Measurements from ENCODE around the gene TUBGCP5. TPM values are rescaled to one million over a fixed set of nuclear protein-coding genes. Genes with fewer than 3 reads are reported as not detected.
"Not testable (repeated sequence)": the region's sequence is repeated elsewhere in the genome, so short reads cannot be mapped to it uniquely, and the experiment has no call there.

TUBGCP5 gene
- total RNA-seq, result 10 to 100 TPM; 17.5 to 19.4 (median 17.6) TPM

DNA sequence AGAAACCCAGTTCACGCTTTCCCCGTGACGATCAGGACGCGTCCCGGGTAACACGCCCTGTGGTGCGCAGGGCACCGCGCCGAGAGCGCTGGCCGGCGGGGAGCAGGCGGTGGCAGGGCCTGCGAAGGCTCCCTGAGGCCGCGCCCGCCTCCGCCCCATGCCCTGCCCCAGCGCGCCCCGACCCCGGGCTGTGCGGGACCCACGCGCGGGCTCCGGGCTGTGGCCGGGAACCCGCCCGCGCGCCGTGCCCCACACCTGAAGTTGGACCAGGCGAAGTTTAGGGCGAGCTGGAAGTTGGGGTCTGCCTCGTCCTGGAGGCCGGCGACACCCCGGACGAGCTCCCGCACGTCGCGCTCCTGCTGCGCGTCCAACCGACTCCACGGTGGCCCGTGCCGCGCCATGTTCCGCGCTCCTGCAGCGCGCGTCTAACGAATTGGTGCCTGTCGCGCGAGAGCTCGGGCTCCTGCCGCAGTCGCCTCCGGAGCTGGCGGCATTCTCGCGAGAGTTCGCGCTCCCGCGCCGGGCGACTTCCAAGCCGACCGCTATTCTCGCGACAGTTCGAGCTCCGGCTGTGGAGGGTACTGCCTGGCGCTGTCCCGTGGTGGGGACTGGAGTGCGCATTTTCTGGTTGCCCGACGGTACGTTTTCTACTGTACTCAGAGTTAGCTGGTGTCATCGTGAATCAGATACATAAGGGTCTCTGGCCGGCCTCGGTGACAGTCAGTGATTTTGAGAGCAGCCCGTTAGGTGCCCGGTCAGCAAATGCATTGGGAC lies at the start of gene TUBGCP5:
TSS of gene TUBGCP5 (minus strand) at position 427 of the 774 bp plus-strand sequence. CDS start at position 401, 26 bp downstream.
- Mint-ChIP-seq H3K27me3 (ENCODE audit: low read depth) (no peaks in the 10 kb centered on the region), H3K9me3 (no peaks in the 10 kb centered on the region), H3K36me3 (ENCODE audit: insufficient read depth) (peaks cover 7% of the 10 kb centered on the region), H3K4me3 (peak within 1 kb of the TSS; percentile 93), H3K4me1 (ENCODE audit: low read depth) (peaks cover 11% of the 10 kb centered on the region)
- DNase-seq (peak; percentile 97), ATAC-seq (peak; percentile 97 to 98)

DNA sequence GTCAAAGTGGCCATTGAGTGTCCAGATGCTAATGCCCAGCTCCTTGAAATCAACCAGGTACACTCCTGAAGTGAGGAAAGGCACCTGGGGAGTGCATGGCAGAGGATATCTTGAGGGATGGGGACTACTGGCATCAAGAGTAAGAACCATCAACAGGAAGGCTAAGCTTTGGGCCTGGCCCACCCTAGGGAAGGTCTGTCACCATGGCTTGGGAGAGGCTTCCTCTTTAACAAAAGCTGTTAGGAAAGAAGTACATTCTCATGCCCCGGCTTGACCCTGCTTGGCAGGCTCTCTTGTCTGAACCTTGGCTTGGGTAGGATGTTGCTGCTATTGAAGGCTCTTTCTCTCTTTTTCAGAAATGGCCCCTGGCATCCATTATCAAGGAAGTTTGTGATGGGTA lies 43.7 kb upstream of the TUBGCP5 start:
- peaks cover 3% of the 10 kb centered on the region for H3K27me3 Mint-ChIP-seq (ENCODE audit: low read depth)
- H3K36me3 Mint-ChIP-seq (ENCODE audit: insufficient read depth), result no peaks in the 10 kb centered on the region
- no peaks in the 10 kb centered on the region for H3K4me1 Mint-ChIP-seq (ENCODE audit: low read depth)
- H3K4me3 Mint-ChIP-seq, result no peak overlapping the region
- DNase-seq, result no peak
- ATAC-seq, result no peak
- no peaks in the 10 kb centered on the region for H3K9me3 Mint-ChIP-seq

DNA sequence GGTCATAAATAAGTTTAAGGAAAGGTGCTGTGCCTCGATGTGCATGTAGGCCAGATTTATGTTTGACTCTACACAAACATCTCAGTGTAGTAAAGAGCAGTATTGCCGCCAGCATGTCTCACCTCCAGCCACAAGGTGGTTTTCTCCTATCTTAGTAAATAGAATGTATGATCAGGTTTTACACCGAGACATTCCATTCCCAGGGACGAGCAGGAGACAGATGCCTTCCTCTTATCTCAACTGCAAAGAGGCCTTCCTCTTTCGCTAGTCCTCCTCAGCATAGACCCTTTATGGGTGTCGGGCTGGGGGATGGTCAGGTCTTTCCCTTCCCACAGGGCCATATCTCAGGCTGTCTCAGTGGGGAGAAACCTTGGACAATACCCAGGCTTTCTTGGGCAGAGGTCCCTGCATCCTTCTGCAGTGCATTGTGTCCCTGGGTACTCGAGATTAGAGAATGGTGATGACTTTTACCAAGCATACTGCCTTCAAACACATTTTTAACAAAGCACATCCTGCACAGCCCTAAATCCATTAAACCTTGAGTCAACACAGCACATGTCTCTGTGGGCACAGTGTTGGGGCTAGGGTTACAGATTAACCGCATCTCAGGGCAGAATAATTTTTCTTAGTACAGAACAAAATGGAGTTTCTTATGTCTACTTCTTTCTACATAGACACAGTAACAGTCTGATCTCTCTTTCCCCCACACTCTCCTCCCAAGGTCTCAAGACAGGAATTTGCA lies 42.8 kb upstream of the TUBGCP5 start:
- not testable (repeated sequence) for H3K9me3 Mint-ChIP-seq; H3K36me3 Mint-ChIP-seq (ENCODE audit: insufficient read depth); DNase-seq; H3K27me3 Mint-ChIP-seq (ENCODE audit: low read depth); ATAC-seq; H3K4me1 Mint-ChIP-seq (ENCODE audit: low read depth); H3K4me3 Mint-ChIP-seq

DNA sequence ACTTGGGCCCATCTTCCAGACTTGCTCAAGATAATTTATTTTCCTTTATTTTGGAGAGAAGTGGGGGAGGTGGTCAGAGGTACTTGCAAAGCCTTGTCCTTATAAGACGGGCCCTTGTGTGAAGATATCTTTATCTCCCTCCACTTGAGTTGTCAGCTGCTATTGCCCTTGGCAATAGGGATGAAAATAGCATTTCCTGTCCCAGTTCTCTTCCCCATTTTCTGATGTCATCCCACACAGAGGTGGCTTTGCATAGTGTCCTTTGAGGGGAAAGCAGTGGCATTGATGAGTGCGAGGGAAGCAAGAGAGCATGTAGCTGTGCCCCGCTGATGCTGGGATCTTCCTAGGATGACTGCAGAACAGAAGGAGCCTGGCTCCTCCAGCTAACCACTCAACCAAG lies 41.9 kb upstream of the TUBGCP5 start:
- Mint-ChIP-seq H3K4me3 (no peak overlapping the region), H3K27me3 (ENCODE audit: low read depth) (peaks cover 3% of the 10 kb centered on the region), H3K36me3 (ENCODE audit: insufficient read depth) (no peaks in the 10 kb centered on the region), H3K4me1 (ENCODE audit: low read depth) (no peaks in the 10 kb centered on the region), H3K9me3 (no peaks in the 10 kb centered on the region)
- ATAC-seq (no peak), DNase-seq (no peak)

DNA sequence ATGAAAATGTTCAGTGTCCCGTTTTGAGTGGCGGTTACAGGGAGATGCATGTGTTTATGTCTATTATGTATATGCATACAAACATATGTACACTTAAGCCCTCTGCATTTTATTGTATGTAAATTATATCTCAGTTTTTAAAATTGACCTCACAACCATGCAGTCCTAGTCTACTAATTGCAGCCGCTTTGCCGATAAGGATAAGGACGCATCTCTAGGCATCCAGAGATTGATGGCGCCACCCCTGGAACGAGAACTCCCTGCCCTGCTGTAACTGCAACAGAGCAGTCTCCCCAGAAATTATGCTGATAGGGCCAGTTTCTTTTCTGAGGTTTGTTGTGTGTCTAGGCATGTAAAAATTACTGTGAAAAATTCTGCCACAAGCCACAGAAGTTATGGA lies 40.4 kb upstream of the TUBGCP5 start:
- Mint-ChIP-seq H3K27me3 (ENCODE audit: low read depth) (peaks cover 3% of the 10 kb centered on the region), H3K36me3 (ENCODE audit: insufficient read depth) (no peaks in the 10 kb centered on the region)

DNA sequence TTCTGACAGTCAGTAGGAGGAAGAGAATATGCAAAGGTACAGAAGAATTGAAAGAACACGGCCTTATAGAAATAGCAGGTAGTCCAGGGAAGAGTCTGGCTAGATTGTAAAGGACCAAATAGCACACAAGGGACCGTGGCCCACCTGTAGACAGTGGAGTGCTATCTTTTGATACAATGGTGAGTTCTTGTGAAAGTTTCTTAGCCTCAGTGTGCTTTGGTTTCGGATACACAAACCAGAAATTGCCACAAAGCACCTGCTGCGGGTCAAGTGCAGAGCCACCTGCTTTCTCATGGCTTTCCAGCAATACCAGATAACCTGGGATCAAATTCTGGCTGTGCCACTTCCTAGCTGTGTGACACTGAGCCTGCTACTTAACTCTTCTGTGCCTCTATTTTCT lies 36.6 kb upstream of the TUBGCP5 start:
- peaks cover 6% of the 10 kb centered on the region for H3K27me3 Mint-ChIP-seq (ENCODE audit: low read depth)
- H3K9me3 Mint-ChIP-seq, result no peaks in the 10 kb centered on the region
- H3K4me3 Mint-ChIP-seq, result no peak overlapping the region
- DNase-seq (no peak), ATAC-seq (no peak)
- no peaks in the 10 kb centered on the region for H3K36me3 Mint-ChIP-seq (ENCODE audit: insufficient read depth)
- no peaks in the 10 kb centered on the region for H3K4me1 Mint-ChIP-seq (ENCODE audit: low read depth)

More for the DNA sequence above, 40.4 kb upstream of the TUBGCP5 start:
- no peak for DNase-seq
- no peaks in the 10 kb centered on the region for H3K4me1 Mint-ChIP-seq (ENCODE audit: low read depth)
- H3K9me3 Mint-ChIP-seq, result no peaks in the 10 kb centered on the region
- ATAC-seq, result no peak
- H3K4me3 Mint-ChIP-seq, result no peak overlapping the region

DNA sequence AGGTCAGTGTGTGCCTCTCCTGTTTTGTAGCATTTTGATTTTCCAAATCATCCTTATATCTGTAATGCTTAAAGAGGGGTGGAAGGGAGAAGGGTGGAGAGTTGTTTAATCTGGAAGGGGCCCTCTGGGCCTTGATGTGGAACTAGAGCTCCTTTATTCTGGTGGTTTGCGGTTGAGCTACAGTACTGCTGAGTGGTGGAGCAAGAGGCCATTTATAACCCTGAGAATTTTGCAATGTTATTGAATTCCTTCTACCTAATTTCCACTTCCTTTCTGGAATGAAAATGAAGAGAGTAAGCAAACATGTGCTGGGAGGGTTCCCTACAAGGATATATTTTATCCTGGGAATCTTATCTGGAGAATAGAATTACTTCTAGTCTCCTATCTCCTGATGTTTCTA lies 35.3 kb upstream of the TUBGCP5 start:
- peaks cover 8% of the 10 kb centered on the region for H3K27me3 Mint-ChIP-seq (ENCODE audit: low read depth)
- no peaks in the 10 kb centered on the region for H3K9me3 Mint-ChIP-seq
- DNase-seq (no peak), ATAC-seq (no peak)
- no peak overlapping the region for H3K4me3 Mint-ChIP-seq
- H3K36me3 Mint-ChIP-seq (ENCODE audit: insufficient read depth), result no peaks in the 10 kb centered on the region
- no peaks in the 10 kb centered on the region for H3K4me1 Mint-ChIP-seq (ENCODE audit: low read depth)

DNA sequence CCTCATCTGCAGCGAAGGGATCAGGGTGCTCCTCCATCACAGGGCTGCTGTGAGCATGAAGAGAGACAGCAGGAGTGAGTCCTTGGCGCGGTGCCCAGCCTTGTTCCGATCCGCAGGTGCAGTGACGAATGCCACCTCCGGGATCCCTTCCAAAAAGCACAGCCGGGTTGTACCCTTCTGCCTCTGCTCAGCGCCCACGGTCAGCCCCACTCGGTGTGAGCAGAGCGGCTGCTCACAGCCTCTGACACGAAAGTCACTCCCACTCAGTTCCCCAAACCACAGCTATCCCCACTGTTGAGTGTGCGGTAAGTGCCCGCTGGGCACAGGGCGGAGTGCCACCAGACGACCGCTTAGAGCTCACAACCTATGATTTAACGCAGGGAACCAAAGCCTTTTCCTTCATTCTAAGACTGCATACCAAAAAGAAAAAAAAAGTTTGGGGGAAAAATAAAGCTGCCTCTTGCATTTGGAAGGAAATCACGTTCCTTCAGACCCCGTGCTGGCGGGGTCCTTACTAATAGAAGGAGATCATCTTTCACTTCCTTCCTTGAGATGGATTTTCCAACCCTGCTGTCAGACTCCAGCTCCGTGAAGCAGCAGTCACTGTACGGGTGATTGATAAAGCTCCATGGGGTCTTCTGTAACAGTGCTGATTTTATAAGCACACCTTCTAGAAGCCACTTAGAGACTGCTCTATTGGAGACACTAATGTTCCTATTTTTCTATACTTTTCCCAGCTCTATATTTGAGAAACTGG lies 34.7 kb upstream of the TUBGCP5 start:
- ATAC-seq, result peak in 1 of 2 donors; percentile 56
- Mint-ChIP-seq H3K27me3 (ENCODE audit: low read depth) (peaks cover 8% of the 10 kb centered on the region), H3K36me3 (ENCODE audit: insufficient read depth) (no peaks in the 10 kb centered on the region), H3K4me1 (ENCODE audit: low read depth) (no peaks in the 10 kb centered on the region), H3K9me3 (no peaks in the 10 kb centered on the region), H3K4me3 (no peak overlapping the region)
- no peak for DNase-seq

DNA sequence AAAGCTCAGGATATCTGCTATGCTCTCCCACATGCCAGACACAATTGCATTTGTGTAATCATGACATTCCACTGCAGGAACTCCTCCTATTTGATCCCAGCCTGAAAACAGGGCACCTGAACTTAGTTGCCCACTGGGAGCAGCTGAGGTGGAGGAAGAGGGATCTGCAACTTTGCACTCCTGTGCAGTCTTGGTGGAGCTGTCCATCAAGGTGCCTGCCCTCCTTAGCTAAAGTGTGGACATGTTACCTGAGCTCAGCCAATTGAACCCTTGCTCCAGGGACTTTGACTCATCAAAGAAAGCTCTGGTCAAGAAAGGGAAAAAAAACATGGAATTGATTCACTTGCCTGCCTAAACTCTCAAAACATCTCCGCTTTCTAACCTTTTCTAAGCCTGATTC lies 33.3 kb upstream of the TUBGCP5 start:
- Mint-ChIP-seq H3K9me3 (no peaks in the 10 kb centered on the region), H3K27me3 (ENCODE audit: low read depth) (peaks cover 5% of the 10 kb centered on the region), H3K4me1 (ENCODE audit: low read depth) (no peaks in the 10 kb centered on the region), H3K4me3 (no peak overlapping the region), H3K36me3 (ENCODE audit: insufficient read depth) (no peaks in the 10 kb centered on the region)
- DNase-seq (no peak), ATAC-seq (no peak)

DNA sequence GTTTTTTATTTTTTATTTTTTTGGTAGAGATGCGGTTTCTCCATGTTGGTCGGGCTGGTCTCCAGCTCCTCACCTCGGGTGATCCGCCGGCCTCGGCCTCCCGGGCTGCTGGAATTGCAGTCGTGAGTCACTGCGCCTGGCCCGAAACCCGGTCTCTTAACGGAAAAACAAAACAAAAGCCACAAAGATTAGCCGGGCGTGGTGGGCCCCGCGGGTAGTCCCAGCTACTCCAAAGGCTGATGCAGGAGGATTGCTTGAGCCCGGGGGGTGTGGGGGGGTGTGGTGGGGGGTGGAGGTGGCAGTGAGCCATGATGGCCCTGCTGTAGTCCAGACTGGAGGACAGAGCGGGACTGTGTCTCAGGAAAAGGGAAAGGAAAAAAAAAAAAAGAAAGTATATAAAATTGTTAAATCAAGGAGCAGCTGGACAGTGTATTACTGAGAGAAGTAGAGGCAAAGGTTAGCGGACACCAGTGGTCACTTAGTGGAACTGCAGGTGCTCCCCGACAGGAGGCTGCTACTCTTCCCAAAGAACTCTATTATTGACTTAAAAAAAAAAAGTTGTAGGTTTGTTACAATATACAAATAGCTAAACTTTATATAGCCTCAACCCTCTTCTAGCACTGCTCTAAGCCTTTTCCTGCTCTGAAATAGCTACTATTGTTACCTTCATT lies 30.3 kb upstream of the TUBGCP5 start:
- Mint-ChIP-seq H3K4me3 (no peak overlapping the region), H3K27me3 (ENCODE audit: low read depth) (peaks cover 5% of the 10 kb centered on the region), H3K36me3 (ENCODE audit: insufficient read depth) (no peaks in the 10 kb centered on the region), H3K9me3 (no peaks in the 10 kb centered on the region), H3K4me1 (ENCODE audit: low read depth) (no peaks in the 10 kb centered on the region)
- DNase-seq (no peak), ATAC-seq (no peak)

DNA sequence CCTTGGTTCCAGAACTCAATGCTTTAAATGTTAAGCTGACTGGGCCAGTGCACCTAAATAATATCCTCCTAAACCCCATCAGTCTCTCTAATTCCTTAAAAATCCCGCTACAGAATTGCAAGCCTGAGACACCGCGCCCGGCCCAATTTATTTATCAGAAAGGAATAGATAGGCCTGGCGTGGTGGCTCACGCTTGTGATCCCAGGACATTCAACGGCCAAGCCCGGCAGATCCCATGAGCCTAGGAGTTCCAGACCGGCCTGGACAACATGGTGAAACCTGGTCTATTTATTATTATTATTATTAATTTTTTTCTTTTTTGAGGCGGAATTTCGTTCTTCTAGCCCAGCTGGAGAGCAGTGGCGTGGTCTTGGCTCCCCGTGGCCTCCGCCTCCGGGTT lies 28.0 kb upstream of the TUBGCP5 start:
- Mint-ChIP-seq H3K4me1 (ENCODE audit: low read depth) (no peaks in the 10 kb centered on the region), H3K9me3 (peaks cover 6% of the 10 kb centered on the region), H3K27me3 (ENCODE audit: low read depth) (peaks cover 2% of the 10 kb centered on the region), H3K4me3 (no peak overlapping the region), H3K36me3 (ENCODE audit: insufficient read depth) (no peaks in the 10 kb centered on the region)
- DNase-seq, result no peak
- ATAC-seq, result no peak

DNA sequence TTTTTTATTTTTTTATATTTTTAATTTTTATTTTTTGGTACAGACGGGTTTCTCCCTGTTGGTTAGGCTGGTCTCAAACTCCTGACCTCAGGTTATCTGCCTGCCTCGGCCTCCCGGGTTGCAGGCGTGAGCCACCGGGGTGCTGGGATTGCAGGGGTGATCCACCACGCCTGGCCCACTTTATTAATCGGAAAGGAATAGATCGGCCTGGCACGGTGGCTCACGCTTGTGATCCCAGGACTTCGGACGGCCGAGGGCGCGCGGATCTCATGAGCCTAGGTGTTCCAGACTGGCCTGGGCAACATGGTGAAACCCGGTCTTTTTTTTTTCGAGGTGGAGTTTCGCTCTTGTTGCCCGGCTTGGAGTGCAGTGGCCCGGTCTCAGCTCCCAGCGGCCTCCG lies 26.5 kb upstream of the TUBGCP5 start:
- no peak overlapping the region for H3K4me3 Mint-ChIP-seq
- no peak for ATAC-seq
- H3K36me3 Mint-ChIP-seq (ENCODE audit: insufficient read depth), result no peaks in the 10 kb centered on the region
- H3K9me3 Mint-ChIP-seq, result peaks cover 7% of the 10 kb centered on the region
- DNase-seq, result no peak
- H3K4me1 Mint-ChIP-seq (ENCODE audit: low read depth), result no peaks in the 10 kb centered on the region
- H3K27me3 Mint-ChIP-seq (ENCODE audit: low read depth), result peaks cover 1% of the 10 kb centered on the region

DNA sequence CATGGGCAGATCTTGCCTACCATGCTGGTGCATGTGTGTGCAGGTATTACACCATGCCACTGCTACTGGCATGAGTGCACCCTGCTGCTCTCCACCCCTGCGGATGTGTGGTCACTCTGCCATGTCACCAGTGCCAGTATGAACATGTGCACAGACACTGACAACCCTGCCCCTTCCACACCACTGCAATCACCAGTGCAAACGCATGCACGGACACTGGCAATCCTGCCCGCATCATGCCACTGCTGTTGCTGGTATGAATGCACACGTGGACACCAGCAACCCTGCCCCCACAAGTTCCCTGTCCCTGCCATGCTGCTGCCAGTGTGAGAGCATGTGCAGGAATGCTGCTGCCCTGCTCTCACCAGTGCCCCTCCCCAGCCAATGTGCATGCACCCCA lies 24.8 kb upstream of the TUBGCP5 start:
- ATAC-seq, result no peak
- H3K4me3 Mint-ChIP-seq, result no peak overlapping the region
- no peaks in the 10 kb centered on the region for H3K36me3 Mint-ChIP-seq (ENCODE audit: insufficient read depth)
- peaks cover 7% of the 10 kb centered on the region for H3K9me3 Mint-ChIP-seq
- H3K27me3 Mint-ChIP-seq (ENCODE audit: low read depth), result no peaks in the 10 kb centered on the region
- DNase-seq, result no peak
- H3K4me1 Mint-ChIP-seq (ENCODE audit: low read depth), result no peaks in the 10 kb centered on the region

DNA sequence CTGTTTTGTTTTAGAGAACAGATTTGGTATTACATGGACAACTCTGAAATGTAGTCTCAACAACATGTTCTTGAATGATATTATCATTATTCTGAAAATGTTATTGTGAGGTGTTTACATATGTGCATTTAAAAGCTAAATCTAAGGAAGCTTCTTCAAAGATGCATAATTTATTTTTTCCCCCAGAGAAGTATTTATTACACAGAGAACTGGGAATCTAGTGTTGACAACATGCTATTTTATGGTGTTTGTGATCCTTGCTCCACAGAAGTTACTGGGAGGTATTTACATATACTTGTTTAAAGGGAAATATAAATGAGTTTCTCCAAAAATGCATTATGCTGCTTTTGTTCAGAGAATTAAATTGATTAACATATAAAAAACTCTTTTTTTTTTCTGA lies 18.3 kb upstream of the TUBGCP5 start:
- peaks cover 7% of the 10 kb centered on the region for H3K27me3 Mint-ChIP-seq (ENCODE audit: low read depth)
- H3K4me3 Mint-ChIP-seq, result no peak overlapping the region
- H3K4me1 Mint-ChIP-seq (ENCODE audit: low read depth), result no peaks in the 10 kb centered on the region
- no peaks in the 10 kb centered on the region for H3K36me3 Mint-ChIP-seq (ENCODE audit: insufficient read depth)
- DNase-seq (no peak), ATAC-seq (no peak)
- H3K9me3 Mint-ChIP-seq, result peaks cover 4% of the 10 kb centered on the region

Data from activated T-cell treated with anti-CD3 and anti-CD28 coated beads, Interleukin-2, amount 50 U/mL, for 4 hours (primary cell).